ENCODE results near the gene PCDH9. TPM values are rescaled to one million over a fixed set of nuclear protein-coding genes. Genes with fewer than 3 reads are reported as not detected.

Gene PCDH9
- polyA plus RNA-seq, 1 donor, result 1.8 TPM

DNA sequence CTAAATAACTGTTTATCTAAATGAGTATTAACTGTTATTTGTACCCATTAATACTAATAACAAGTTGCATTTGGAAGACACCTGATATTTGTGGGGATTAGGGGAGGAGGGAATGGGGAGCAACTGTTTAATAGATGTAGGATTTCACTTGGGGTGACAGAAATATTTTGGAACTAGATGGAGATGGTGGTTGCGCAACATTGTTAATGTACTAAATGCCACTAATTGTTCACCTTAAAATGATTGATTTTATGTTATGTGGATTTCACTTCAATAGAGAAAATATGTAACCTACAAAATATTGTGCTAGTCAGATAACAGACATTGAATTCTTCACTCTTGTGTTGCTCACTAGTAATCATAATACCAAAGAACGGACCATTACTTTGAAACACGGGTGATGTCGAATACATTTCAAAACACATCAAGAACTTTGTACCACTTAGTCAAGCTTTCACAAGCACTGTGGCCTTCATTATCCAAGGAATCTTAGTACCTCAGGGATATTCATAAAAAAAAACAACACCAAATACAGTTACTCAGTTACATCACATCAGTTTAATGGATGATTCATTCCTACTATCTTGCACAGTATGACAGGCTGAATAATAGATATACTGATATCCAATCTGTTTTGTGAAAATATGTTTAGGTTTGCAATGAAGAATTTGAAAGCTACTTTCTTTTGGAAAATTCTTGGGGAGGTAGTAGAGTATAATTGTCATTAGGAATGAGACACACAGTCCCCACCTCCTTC, 721.8 kb downstream of the PCDH9 start:
- 100% methylated on average over 2 of the region's 4 CpGs for WGBS (ENCODE audit: insufficient coverage, low lambda C conversion rate)
- Histone ChIP-seq H3K4me3 (ENCODE audit: low read length) (no peak overlapping the region), H3K27me3 (ENCODE audit: control insufficient read depth, insufficient read depth, low read length) (no peaks in the 10 kb centered on the region), H3K4me1 (ENCODE audit: control insufficient read depth, insufficient read depth, low read length) (no peaks in the 10 kb centered on the region), H3K9me3 (ENCODE audit: control insufficient read depth, low read depth, low read length) (no peaks in the 10 kb centered on the region), H3K27ac (ENCODE audit: low read length) (no peak overlapping the region), H3K36me3 (ENCODE audit: control insufficient read depth, insufficient read depth, low read length) (no peaks in the 10 kb centered on the region)
- no peak for DNase-seq

DNA sequence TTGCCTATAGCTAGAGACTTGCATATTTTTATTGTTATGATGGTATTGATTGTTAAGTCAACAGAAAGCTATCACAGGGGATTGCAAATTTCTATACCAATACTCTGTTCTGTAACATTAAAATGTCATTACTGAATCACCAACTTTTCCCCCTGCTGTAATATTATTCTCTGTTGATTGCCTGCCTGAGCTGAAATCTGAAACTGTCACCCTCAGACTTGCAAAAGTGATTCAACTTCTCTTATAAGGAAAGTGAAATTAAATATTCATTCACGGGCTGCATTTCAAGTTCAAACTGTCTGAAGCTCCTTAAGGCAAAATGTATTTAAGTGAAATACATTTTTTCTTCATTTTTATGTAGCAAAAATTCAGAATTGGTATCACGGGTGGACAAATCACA, 723.2 kb downstream of the PCDH9 start:
- H3K36me3 ChIP-seq (ENCODE audit: control insufficient read depth, insufficient read depth, low read length), result no peaks in the 10 kb centered on the region
- no peaks in the 10 kb centered on the region for H3K9me3 ChIP-seq (ENCODE audit: control insufficient read depth, low read depth, low read length)
- no peaks in the 10 kb centered on the region for H3K27me3 ChIP-seq (ENCODE audit: control insufficient read depth, insufficient read depth, low read length)
- H3K27ac ChIP-seq (ENCODE audit: low read length), result no peak overlapping the region
- DNase-seq, result no peak
- no peak overlapping the region for H3K4me3 ChIP-seq (ENCODE audit: low read length)
- WGBS (ENCODE audit: insufficient coverage, low lambda C conversion rate), result 100% methylated on average over 1 of the region's 2 CpGs
- H3K4me1 ChIP-seq (ENCODE audit: control insufficient read depth, insufficient read depth, low read length), result no peaks in the 10 kb centered on the region

DNA sequence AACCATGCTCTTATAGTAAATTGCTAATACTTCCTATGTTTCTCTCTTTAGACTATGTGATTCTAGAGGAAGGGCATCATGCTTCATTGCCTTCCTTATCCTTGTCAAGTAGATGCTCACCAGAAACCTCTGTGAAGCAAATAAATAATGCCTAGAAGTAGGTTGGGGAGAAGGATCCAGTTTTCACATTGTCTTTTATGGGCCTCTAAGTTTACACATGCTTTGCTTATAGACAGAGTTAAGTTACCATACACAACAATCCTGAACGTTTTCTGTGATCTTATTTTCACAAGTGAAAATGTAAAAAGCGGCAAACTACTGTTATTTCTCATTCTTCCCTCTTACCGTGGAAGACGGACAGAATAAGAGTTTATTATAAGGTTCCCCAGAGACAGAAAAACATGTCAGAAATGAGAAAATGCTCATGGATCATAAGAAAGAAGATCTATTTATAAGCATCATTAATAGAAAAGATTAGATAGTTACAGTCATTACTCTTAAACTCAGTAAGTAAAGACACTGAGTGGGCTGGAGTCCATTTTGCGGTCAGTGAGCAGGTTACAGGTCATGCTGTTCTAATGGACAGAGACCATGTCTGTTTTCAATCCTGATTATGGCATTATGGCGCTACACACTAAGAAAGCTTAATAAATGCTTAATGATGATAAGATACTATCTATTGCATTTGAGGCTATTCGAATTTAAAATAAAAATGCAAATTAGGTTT, 723.9 kb downstream of the PCDH9 start:
- no CpG with 5 or more reads among the region's 7 CpGs for WGBS (ENCODE audit: insufficient coverage, low lambda C conversion rate)
- no peaks in the 10 kb centered on the region for H3K9me3 ChIP-seq (ENCODE audit: control insufficient read depth, low read depth, low read length)
- no peak for DNase-seq
- H3K36me3 ChIP-seq (ENCODE audit: control insufficient read depth, insufficient read depth, low read length), result no peaks in the 10 kb centered on the region
- no peaks in the 10 kb centered on the region for H3K4me1 ChIP-seq (ENCODE audit: control insufficient read depth, insufficient read depth, low read length)
- no peak overlapping the region for H3K27ac ChIP-seq (ENCODE audit: low read length)
- no peak overlapping the region for H3K4me3 ChIP-seq (ENCODE audit: low read length)
- no peaks in the 10 kb centered on the region for H3K27me3 ChIP-seq (ENCODE audit: control insufficient read depth, insufficient read depth, low read length)

DNA sequence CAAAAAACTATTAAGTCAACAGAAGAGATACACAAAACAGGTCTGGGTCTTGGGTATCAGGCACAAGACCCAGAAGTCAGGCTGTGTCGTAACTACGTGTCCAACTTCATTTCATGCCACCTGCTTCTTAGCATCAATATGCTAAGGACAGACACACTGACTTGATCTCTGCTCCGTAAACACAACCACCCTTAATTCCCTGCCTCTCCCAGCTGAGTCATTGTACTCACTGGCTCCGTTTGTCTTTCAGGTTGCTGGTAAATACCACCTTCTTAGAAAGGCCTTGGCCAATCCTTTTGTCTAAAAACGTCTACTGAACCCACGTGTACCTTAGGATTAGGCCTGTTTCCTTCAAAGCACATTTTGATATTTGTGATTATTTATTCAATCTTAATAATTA, 726.2 kb downstream of the PCDH9 start:
- Histone ChIP-seq H3K27ac (ENCODE audit: low read length) (no peak overlapping the region), H3K27me3 (ENCODE audit: control insufficient read depth, insufficient read depth, low read length) (no peaks in the 10 kb centered on the region), H3K36me3 (ENCODE audit: control insufficient read depth, insufficient read depth, low read length) (no peaks in the 10 kb centered on the region), H3K4me1 (ENCODE audit: control insufficient read depth, insufficient read depth, low read length) (no peaks in the 10 kb centered on the region), H3K9me3 (ENCODE audit: control insufficient read depth, low read depth, low read length) (no peaks in the 10 kb centered on the region), H3K4me3 (ENCODE audit: low read length) (no peak overlapping the region)
- 36% methylated on average over 3 of the region's 6 CpGs for WGBS (ENCODE audit: insufficient coverage, low lambda C conversion rate)
- no peak for DNase-seq

DNA sequence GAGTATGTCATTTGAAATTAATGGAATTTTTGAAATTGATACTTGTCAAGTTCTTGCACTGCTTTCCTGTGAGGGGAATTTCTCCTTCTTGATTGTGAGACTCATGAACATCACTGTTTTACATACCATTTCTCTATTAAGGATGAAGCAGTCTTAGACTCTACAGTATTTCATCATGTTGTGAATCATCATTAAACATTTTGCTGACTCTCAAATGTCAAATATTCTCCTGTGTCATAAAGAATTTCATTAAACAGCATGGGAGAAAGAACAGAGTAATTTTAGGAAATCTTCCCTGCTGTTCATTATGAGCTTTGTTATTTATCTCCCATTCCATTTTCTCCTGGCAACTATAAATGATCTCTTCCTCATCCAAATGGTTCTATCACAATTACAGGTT, 729.0 kb downstream of the PCDH9 start:
- H3K4me3 ChIP-seq (ENCODE audit: low read length), result no peak overlapping the region
- no peaks in the 10 kb centered on the region for H3K9me3 ChIP-seq (ENCODE audit: control insufficient read depth, low read depth, low read length)
- no peaks in the 10 kb centered on the region for H3K27me3 ChIP-seq (ENCODE audit: control insufficient read depth, insufficient read depth, low read length)
- H3K4me1 ChIP-seq (ENCODE audit: control insufficient read depth, insufficient read depth, low read length), result no peaks in the 10 kb centered on the region
- no peak overlapping the region for H3K27ac ChIP-seq (ENCODE audit: low read length)
- no peak for DNase-seq
- H3K36me3 ChIP-seq (ENCODE audit: control insufficient read depth, insufficient read depth, low read length), result no peaks in the 10 kb centered on the region

DNA sequence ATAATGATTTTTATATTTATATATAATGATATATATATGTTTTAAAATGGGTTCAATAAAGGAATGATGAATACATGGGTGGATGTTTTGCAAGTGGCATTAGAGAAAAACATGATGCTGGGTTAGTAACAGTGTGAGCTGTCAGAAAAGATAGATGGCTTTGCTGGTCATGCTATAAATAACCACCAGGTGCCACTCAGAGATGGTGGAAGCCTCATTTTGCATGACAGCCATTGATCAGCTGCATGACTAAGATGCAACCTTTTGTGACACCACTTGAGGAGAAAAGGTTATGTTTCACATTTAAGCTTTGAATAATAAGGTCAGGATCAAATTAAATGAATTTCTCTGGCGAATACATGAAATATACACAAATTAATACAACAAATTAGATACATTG, 737.7 kb downstream of the PCDH9 start:
- 71% methylated on average over 1 of the region's 1 CpG for WGBS (ENCODE audit: insufficient coverage, low lambda C conversion rate)
- no peaks in the 10 kb centered on the region for H3K9me3 ChIP-seq (ENCODE audit: control insufficient read depth, low read depth, low read length)
- no peak overlapping the region for H3K27ac ChIP-seq (ENCODE audit: low read length)
- H3K4me1 ChIP-seq (ENCODE audit: control insufficient read depth, insufficient read depth, low read length), result no peaks in the 10 kb centered on the region
- no peaks in the 10 kb centered on the region for H3K27me3 ChIP-seq (ENCODE audit: control insufficient read depth, insufficient read depth, low read length)
- no peaks in the 10 kb centered on the region for H3K36me3 ChIP-seq (ENCODE audit: control insufficient read depth, insufficient read depth, low read length)
- no peak for DNase-seq
- H3K4me3 ChIP-seq (ENCODE audit: low read length), result no peak overlapping the region

DNA sequence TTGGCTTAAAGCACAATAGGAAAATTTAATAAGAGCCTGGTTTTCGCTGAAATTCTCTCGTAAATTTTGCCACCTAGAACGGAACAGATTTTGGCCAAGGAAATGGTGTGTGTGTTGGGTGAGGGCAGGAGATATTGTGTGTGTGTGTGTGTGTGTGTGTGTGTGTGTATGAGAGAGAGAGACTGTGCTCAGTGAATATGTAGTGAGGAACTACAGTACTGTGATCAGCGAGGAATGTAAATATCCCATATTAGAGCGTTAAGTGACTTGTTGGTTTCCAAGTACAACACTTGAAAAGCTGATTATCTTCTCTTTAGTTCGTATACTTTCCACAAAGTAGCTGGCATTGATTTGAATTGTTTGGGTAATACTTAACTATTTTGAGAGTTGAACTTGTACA, 738.9 kb downstream of the PCDH9 start:
- Histone ChIP-seq H3K27me3 (ENCODE audit: control insufficient read depth, insufficient read depth, low read length) (no peaks in the 10 kb centered on the region), H3K9me3 (ENCODE audit: control insufficient read depth, low read depth, low read length) (no peaks in the 10 kb centered on the region), H3K4me3 (ENCODE audit: low read length) (no peak overlapping the region), H3K27ac (ENCODE audit: low read length) (no peak overlapping the region), H3K4me1 (ENCODE audit: control insufficient read depth, insufficient read depth, low read length) (no peaks in the 10 kb centered on the region), H3K36me3 (ENCODE audit: control insufficient read depth, insufficient read depth, low read length) (no peaks in the 10 kb centered on the region)
- no peak for DNase-seq
- WGBS (ENCODE audit: insufficient coverage, low lambda C conversion rate), result 80% methylated on average over 1 of the region's 6 CpGs

DNA sequence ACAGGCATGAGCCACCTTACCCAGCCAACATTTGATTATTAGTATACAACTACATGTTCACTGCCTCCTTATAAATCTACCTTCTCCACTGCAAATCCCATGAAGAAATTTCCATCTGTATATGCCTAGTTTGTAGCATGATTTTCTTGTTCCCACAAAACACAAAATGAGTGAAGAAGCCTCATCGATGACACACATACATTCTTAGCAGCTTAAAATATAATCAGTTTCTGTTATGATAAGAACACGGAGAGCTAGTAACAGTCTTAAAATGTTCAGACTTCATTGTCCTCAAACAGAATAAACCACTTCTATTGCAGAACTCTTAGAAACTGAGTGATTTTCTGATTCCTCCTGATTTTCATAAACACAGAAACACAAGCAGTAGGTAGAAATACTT, 740.5 kb downstream of the PCDH9 start:
- H3K27me3 ChIP-seq (ENCODE audit: control insufficient read depth, insufficient read depth, low read length), result no peaks in the 10 kb centered on the region
- H3K36me3 ChIP-seq (ENCODE audit: control insufficient read depth, insufficient read depth, low read length), result no peaks in the 10 kb centered on the region
- WGBS (ENCODE audit: insufficient coverage, low lambda C conversion rate), result 60% methylated on average over 1 of the region's 2 CpGs

DNA sequence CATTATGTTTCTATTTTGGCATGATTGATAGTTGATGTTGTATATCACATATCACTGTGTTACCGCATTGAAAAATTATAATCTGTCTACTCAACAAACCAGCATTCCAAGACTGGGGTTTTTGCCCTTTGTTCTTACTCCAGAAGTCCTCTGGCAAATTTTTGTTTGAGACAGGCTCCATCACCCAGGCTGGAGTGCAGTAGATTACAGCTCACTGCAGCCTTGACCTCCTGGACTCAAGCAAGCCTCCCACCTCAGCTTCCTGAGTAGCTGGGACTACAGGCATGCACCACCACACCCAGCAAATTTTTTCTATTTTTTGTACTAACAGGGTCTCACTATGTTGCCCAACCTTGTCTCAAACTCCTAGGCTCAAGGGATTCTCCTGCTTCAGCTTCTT, 741.0 kb downstream of the PCDH9 start:
- Histone ChIP-seq H3K4me3 (ENCODE audit: low read length) (no peak overlapping the region), H3K9me3 (ENCODE audit: control insufficient read depth, low read depth, low read length) (no peaks in the 10 kb centered on the region), H3K4me1 (ENCODE audit: control insufficient read depth, insufficient read depth, low read length) (no peaks in the 10 kb centered on the region), H3K36me3 (ENCODE audit: control insufficient read depth, insufficient read depth, low read length) (no peaks in the 10 kb centered on the region), H3K27me3 (ENCODE audit: control insufficient read depth, insufficient read depth, low read length) (no peaks in the 10 kb centered on the region), H3K27ac (ENCODE audit: low read length) (no peak overlapping the region)
- no peak for DNase-seq
- 80% methylated on average over 1 of the region's 1 CpG for WGBS (ENCODE audit: insufficient coverage, low lambda C conversion rate)

More for the DNA sequence above, 740.5 kb downstream of the PCDH9 start:
- Histone ChIP-seq H3K9me3 (ENCODE audit: control insufficient read depth, low read depth, low read length) (no peaks in the 10 kb centered on the region), H3K4me3 (ENCODE audit: low read length) (no peak overlapping the region), H3K4me1 (ENCODE audit: control insufficient read depth, insufficient read depth, low read length) (no peaks in the 10 kb centered on the region), H3K27ac (ENCODE audit: low read length) (no peak overlapping the region)
- no peak for DNase-seq

DNA sequence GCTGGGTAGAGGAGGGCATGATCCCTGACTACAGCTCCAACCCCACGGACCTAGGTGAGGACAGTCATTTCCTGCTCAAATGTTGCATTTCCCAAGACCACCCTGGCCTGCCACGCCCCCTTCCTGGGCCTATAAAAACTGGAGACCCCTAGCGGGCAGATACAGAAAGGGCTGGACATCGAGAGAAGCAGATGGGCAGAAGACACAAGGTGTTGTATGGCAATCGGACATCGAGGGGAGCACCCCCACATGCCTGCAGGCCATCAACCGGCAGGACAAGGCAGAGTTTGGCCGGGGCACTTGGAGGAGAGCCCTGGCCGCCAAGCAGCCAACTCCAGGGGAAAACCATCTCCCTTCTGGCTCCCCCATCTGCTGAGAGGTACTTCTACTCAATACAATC, 746.4 kb downstream of the PCDH9 start:
- DNase-seq, result no peak
- no peaks in the 10 kb centered on the region for H3K36me3 ChIP-seq (ENCODE audit: control insufficient read depth, insufficient read depth, low read length)
- no CpG with 5 or more reads among the region's 9 CpGs for WGBS (ENCODE audit: insufficient coverage, low lambda C conversion rate)
- H3K9me3 ChIP-seq (ENCODE audit: control insufficient read depth, low read depth, low read length), result no peaks in the 10 kb centered on the region
- no peak overlapping the region for H3K27ac ChIP-seq (ENCODE audit: low read length)
- no peaks in the 10 kb centered on the region for H3K4me1 ChIP-seq (ENCODE audit: control insufficient read depth, insufficient read depth, low read length)
- H3K27me3 ChIP-seq (ENCODE audit: control insufficient read depth, insufficient read depth, low read length), result no peaks in the 10 kb centered on the region
- H3K4me3 ChIP-seq (ENCODE audit: low read length), result no peak overlapping the region

DNA sequence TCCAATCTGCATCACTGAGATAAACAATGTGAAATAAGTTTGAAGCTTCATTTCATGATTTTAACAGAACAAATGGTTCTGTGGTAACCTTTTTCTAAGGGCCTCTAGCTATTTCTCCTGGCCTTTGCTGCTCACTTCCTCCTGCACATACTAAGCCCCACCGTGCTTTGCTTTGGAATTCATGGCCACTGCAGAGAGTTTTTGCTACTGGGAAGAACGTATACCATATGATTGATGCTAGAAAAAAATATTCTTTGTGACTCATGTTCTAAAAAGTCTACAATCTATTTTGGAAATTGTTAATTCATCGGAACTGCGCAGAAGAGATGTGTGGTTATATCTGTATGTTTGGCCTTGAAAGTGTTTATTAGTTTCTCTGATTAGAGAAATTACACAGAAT, 747.3 kb downstream of the PCDH9 start:
- WGBS (ENCODE audit: insufficient coverage, low lambda C conversion rate), result 94% methylated on average over 2 of the region's 4 CpGs
- Histone ChIP-seq H3K27ac (ENCODE audit: low read length) (no peak overlapping the region), H3K4me3 (ENCODE audit: low read length) (no peak overlapping the region), H3K4me1 (ENCODE audit: control insufficient read depth, insufficient read depth, low read length) (no peaks in the 10 kb centered on the region), H3K27me3 (ENCODE audit: control insufficient read depth, insufficient read depth, low read length) (no peaks in the 10 kb centered on the region), H3K36me3 (ENCODE audit: control insufficient read depth, insufficient read depth, low read length) (no peaks in the 10 kb centered on the region), H3K9me3 (ENCODE audit: control insufficient read depth, low read depth, low read length) (no peaks in the 10 kb centered on the region)
- no peak for DNase-seq
